Activated naive CD8-positive, alpha-beta T cell (primary cell): Measurements from ENCODE around the gene CLEC4F.
"Not testable (repeated sequence)": the region's sequence is repeated elsewhere in the genome, so short reads cannot be mapped to it uniquely, and the experiment has no call there.

Experiments
- H3K27ac Mint-ChIP-seq: one replicate; pipeline ENCODE4 v1.8.0; 2021; ENCODE audit warnings: mixed read lengths
- H3K27me3 Mint-ChIP-seq: one replicate; pipeline ENCODE4 v1.8.0; 2021; ENCODE audit warnings: mixed read lengths
- H3K36me3 Mint-ChIP-seq: one replicate; pipeline ENCODE4 v1.8.0; 2021; ENCODE audit warnings: mixed read lengths
- H3K4me1 Mint-ChIP-seq: one replicate; pipeline ENCODE4 v1.8.0; 2021; ENCODE audit warnings: low read depth, mixed read lengths
- H3K4me3 Mint-ChIP-seq: one replicate; pipeline ENCODE4 v1.8.0; 2021; ENCODE audit warnings: mild to moderate bottlenecking, mixed read lengths
- H3K9me3 Mint-ChIP-seq: one replicate; pipeline ENCODE4 v1.8.0; 2021; ENCODE audit warnings: low read depth, mixed read lengths

The CLEC4F gene

DNA sequence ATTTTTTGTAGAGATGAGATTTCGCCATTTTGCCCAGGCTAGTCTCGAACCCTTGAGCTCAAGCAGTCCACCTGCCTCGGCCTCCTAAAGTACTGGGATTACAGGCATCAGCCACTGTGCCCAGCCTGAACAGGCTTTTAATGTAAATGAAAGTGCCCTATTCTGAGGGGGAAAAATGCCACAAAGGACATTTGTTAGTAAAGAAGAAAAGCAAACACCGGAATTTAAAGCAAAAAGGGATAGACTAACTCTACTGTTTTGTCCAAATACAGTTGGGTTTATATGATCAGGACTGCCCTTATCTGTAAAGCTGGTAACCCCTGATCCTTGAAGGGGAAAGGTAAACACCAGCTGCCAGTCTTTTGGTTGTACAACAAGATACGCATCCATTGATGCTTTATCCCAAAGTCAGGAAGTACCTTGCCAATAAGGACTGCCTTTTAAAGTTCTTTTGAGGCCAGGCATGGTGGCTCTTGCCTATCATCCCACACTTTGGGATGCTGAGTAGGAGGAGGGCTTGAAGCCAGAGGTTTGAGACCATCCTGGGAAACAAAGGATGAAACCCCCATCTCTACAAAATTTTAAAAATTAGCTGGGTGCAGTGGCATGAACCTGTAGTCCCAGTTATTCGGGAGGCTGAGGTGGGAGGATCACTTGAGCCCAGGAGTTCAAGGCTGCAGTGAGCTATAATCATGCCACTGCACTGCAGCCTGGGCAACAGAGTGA, 13.1 kb downstream of the CLEC4F start:
- H3K9me3 Mint-ChIP-seq = no peaks in the 10 kb centered on the region
- H3K4me3 Mint-ChIP-seq = no peak overlapping the region
- peaks cover 2% of the 10 kb centered on the region for H3K27me3 Mint-ChIP-seq
- no peaks in the 10 kb centered on the region for H3K4me1 Mint-ChIP-seq
- no peaks in the 10 kb centered on the region for H3K36me3 Mint-ChIP-seq
- no peak overlapping the region for H3K27ac Mint-ChIP-seq

- Mint-ChIP-seq H3K27ac (no peak overlapping the region), H3K9me3 (no peaks in the 10 kb centered on the region), H3K36me3 (no peaks in the 10 kb centered on the region), H3K4me3 (no peak overlapping the region), H3K27me3 (peaks cover 2% of the 10 kb centered on the region), H3K4me1 (no peaks in the 10 kb centered on the region)
Observed at GRCh38 chr2:70806620-70807019, 13.8 kb downstream of the CLEC4F start.

- no peaks in the 10 kb centered on the region for H3K9me3 Mint-ChIP-seq
- H3K27me3 Mint-ChIP-seq = peaks cover 2% of the 10 kb centered on the region
- no peaks in the 10 kb centered on the region for H3K4me1 Mint-ChIP-seq
- H3K4me3 Mint-ChIP-seq = no peak overlapping the region
- no peak overlapping the region for H3K27ac Mint-ChIP-seq
- no peaks in the 10 kb centered on the region for H3K36me3 Mint-ChIP-seq
Observed at GRCh38 chr2:70806013-70806412, 14.4 kb downstream of the CLEC4F start.

GRCh38 chr2:70801607-70802263, 18.7 kb downstream of the CLEC4F start:
- Mint-ChIP-seq H3K4me3 (no peak overlapping the region), H3K9me3 (peaks cover 4% of the 10 kb centered on the region), H3K36me3 (peaks cover 7% of the 10 kb centered on the region), H3K4me1 (no peaks in the 10 kb centered on the region), H3K27ac (no peak overlapping the region), H3K27me3 (peaks cover 10% of the 10 kb centered on the region)

DNA sequence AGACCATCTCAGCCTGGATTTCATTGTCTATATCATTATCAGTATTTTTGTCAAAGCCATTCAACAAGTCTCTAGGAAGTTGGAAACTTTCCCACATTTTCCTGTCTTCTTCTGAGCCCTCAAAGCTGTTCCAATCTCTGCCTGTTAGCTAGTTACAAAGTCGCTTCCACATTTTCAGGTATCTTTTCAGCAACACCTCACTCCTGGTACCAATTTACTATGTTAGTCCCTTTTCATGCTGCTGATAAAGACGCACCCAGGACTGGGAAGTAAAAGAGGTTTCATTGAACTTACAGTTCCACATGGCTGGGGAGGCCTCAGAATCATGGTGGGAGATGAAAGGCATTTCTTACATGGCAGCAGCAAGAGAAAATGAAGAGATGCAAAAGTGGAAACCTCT, 20.7 kb downstream of the CLEC4F start:
- Mint-ChIP-seq H3K9me3 (peaks cover 4% of the 10 kb centered on the region), H3K4me1 (no peaks in the 10 kb centered on the region), H3K4me3 (no peak overlapping the region), H3K27ac (no peak overlapping the region), H3K36me3 (peaks cover 7% of the 10 kb centered on the region), H3K27me3 (peaks cover 8% of the 10 kb centered on the region)

DNA sequence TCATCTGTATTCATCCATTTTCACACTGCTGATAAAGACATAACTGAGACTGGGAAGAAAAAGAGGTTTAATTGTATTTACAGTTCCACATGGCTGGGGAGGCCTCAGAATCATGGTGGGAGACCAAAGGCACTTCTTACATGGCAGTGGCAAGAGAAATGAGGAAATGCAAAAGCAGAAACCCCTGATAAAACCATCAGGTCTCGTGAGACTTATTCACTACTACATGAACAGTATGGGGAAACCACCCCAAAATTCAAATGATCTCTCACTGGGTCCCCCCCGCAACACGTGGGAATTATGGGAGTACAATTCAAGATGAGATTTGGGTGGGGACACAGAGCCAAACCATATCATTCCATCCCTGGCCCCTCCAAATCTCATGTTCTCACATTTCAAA, 22.4 kb downstream of the CLEC4F start:
- H3K27ac Mint-ChIP-seq, H3K4me3 Mint-ChIP-seq, H3K9me3 Mint-ChIP-seq, H3K36me3 Mint-ChIP-seq, H3K4me1 Mint-ChIP-seq: not testable (repeated sequence)
- peaks cover 13% of the 10 kb centered on the region for H3K27me3 Mint-ChIP-seq

- Mint-ChIP-seq H3K9me3 (peaks cover 4% of the 10 kb centered on the region), H3K4me3 (no peak overlapping the region), H3K27ac (no peak overlapping the region), H3K36me3 (peaks cover 7% of the 10 kb centered on the region), H3K4me1 (no peaks in the 10 kb centered on the region), H3K27me3 (peaks cover 17% of the 10 kb centered on the region)
Observed at GRCh38 chr2:70797506-70797905, 22.9 kb downstream of the CLEC4F start.

- Mint-ChIP-seq H3K4me3 (no peak overlapping the region), H3K9me3 (peaks cover 4% of the 10 kb centered on the region), H3K36me3 (peaks cover 7% of the 10 kb centered on the region), H3K27ac (no peak overlapping the region), H3K27me3 (peaks cover 25% of the 10 kb centered on the region), H3K4me1 (no peaks in the 10 kb centered on the region)
Observed at GRCh38 chr2:70796262-70796661, 24.1 kb downstream of the CLEC4F start.

DNA sequence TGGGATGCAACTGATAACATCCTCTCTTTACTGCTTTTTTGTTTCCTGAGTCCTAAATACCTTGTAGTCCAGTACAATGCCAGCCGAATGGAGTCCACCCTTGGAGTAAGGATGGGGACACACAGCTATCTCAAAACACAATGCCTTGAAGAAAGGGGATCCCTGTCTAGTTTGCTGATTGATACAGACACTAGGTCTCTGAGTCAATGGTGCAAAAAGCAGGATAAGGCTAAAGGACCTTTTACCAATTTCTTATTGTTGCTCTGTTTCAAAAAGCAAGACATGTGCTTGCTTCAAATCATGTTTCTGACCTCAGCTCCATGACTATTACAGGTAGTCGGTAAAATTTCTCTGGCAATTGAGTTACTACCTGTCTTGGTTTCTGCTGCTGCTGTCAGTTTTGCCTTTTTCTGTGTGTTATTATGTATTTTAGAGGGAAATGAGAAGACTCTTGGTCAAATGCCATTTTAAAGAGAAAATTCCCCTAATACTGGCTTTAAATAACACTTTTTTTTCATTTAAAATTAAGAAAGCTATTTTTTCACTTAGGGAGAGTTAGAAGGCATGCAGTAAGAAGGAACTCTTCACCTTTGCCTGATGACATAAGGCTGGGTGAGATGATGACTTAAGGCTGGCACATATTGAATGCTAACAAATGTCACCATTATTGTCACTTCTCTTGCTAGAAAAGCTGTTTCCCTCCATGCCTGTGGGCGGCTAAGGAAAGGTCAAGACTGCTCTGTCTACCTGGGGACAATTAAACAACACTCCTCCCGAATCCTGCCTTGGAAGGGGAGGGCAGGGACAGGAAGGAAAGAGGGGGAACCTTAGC, 25.0 kb downstream of the CLEC4F start:
- H3K27ac Mint-ChIP-seq = no peak overlapping the region
- no peak overlapping the region for H3K4me3 Mint-ChIP-seq
- peaks cover 28% of the 10 kb centered on the region for H3K27me3 Mint-ChIP-seq
- peaks cover 7% of the 10 kb centered on the region for H3K36me3 Mint-ChIP-seq
- H3K4me1 Mint-ChIP-seq = peaks cover 3% of the 10 kb centered on the region
- peaks cover 4% of the 10 kb centered on the region for H3K9me3 Mint-ChIP-seq

DNA sequence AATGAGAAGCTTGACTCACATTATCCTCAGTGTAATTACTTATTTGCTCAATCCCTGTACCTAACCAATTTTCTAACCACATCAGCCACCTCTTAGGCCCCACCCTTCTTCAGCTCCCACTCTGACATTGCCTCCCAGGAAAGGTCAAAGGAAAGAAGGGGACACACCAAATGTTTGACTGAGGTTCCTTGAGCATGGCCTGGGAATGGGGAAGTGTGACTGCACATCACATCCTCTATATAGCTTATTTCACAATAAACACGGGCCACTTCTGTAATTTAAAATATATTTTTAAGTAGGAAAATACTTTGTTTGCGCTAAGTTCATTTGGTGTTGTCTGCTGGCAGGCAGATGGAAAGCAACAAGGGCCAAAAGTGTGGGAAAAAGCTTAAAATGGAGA, 26.9 kb downstream of the CLEC4F start:
- Mint-ChIP-seq H3K36me3 (peaks cover 2% of the 10 kb centered on the region), H3K4me3 (no peak overlapping the region), H3K9me3 (no peaks in the 10 kb centered on the region), H3K27ac (no peak overlapping the region), H3K4me1 (peaks cover 9% of the 10 kb centered on the region), H3K27me3 (peaks cover 26% of the 10 kb centered on the region)

- Mint-ChIP-seq H3K9me3 (no peaks in the 10 kb centered on the region), H3K4me1 (peaks cover 14% of the 10 kb centered on the region), H3K27ac (peak within 1 kb of the TSS; percentile 1), H3K4me3 (peak within 1 kb of the TSS; percentile 85), H3K36me3 (peaks cover 2% of the 10 kb centered on the region), H3K27me3 (peaks cover 38% of the 10 kb centered on the region)
Observed at GRCh38 chr2:70790136-70790828, 30.1 kb downstream of the CLEC4F start, which contains the start of gene FIGLA. FIGLA (minus strand) TSS chr2:70790643; CDS start chr2:70790638, 5 bp downstream.

- Mint-ChIP-seq H3K27me3 (peaks cover 38% of the 10 kb centered on the region), H3K27ac (peak overlapping the region; percentile 1), H3K36me3 (peaks cover 2% of the 10 kb centered on the region), H3K4me3 (peak overlapping the region; percentile 85), H3K4me1 (peaks cover 15% of the 10 kb centered on the region), H3K9me3 (no peaks in the 10 kb centered on the region)
Observed at GRCh38 chr2:70789304-70790135, 30.9 kb downstream of the CLEC4F start.

- H3K4me1 Mint-ChIP-seq = peaks cover 13% of the 10 kb centered on the region
- peaks cover 18% of the 10 kb centered on the region for H3K27me3 Mint-ChIP-seq
- H3K4me3 Mint-ChIP-seq = no peak overlapping the region
- H3K9me3 Mint-ChIP-seq = no peaks in the 10 kb centered on the region
- peaks cover 2% of the 10 kb centered on the region for H3K36me3 Mint-ChIP-seq
- no peak overlapping the region for H3K27ac Mint-ChIP-seq
Observed at GRCh38 chr2:70785137-70785911, 35.1 kb downstream of the CLEC4F start.
